HG03378 (cell line): ENCODE results near the gene MMP7.

Experiments used
- ATAC-seq: cut with Tn5 transposase; IDR thresholded peaks from one replicate; pipeline ENCODE4 v1.9.1; 2021; ENCODE audit warnings: mild to moderate bottlenecking, moderate library complexity; ENCODE audit not compliant: unreplicated experiment

Gene MMP7

DNA sequence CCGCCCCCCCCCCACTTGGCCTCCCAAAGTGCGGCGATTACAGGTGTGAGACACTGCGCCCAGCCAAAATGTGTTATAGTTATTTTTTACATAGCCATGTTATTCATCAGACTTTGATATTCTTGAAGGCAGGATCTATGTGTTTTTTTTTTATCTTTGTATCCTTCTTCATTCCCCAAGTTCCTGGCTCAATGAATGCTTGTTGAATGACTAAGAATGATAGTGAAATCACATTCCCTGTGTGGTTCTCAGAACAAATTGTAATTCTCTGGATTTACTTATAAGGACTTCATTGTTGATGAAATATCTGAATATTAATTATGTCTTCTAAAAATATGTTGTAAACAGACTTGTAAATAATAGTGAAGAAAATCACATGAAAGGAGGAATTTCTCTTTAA lies 33.5 kb downstream of the MMP7 start:
- ATAC-seq, result no peak

DNA sequence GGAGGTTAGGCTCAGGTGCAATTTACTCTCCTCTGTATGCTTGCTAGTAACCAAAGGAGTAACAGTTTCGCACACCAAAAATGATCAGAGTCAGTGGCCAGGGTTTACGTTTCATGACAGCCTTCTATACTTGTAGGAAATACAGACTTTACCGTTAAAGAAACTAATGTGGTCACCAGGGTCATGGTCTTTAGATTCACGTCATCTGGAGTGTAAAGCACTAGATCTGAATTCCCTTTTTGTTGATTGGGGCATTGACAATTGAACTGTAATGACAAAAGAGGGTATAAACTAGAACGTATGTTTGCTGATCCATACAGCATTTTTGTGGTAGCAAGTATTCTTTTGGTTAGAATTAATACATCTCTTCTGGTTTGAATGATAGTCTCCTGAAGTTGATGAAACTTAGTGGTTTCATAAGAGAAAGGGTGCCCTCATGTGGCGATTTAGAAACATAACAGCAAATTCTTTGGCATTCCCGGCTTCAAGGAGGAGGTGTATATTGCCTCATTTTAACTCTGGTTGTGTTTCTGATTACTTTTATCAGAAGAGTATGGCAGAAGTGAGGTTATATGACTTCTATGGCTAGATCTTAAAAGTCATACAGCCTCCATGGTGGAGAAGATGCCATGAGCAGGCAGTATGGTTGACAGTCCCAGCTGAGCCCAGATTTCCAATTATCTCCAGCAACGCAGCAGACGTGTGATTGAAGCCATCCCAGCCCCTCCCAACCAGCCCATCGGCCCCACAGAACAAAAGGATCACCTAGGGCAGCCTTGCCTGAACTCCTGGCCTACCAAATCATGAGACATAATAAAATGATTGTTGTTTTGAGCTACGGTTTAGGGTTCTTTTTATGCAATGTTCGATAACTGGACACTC lies 35.1 kb downstream of the MMP7 start:
- ATAC-seq, result peak; percentile 85

DNA sequence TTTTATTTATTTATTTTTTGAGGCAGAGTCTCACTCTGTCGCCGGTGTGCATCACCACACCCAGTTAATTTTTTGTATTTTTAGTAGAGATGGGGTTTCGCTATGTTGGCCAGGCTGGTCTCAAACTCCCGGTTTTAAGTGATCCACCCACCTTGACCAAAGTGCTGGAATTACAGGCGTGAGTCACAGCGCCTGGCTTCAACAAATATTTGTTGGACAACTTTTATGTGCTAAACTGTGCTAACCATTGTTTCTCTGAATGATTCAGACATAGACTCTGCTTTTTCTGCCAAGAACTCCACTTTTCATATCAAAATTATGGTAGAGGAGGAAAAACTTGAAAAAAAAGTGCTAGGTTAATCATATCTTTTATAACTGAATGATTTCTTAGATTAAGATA lies 36.3 kb downstream of the MMP7 start:
- ATAC-seq, result no peak

DNA sequence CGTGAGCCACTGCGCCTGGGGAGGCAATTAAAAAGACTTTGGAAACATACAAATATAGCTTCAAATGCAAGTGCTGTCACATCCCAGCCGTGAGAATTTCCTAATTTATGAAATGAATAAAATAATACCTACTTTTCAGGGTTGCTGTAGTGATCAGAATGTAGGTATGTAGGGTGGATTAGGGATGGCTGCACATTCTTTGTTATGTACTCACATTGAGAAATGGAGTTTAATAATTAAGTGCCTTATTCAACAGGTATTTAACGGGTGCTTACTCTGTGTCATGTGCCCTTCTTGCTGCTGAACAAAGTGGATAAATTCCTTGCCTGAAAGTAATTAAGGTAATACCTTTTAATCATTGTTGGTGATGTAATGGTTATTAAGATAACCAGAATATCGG lies 37.0 kb downstream of the MMP7 start:
- no peak for ATAC-seq

DNA sequence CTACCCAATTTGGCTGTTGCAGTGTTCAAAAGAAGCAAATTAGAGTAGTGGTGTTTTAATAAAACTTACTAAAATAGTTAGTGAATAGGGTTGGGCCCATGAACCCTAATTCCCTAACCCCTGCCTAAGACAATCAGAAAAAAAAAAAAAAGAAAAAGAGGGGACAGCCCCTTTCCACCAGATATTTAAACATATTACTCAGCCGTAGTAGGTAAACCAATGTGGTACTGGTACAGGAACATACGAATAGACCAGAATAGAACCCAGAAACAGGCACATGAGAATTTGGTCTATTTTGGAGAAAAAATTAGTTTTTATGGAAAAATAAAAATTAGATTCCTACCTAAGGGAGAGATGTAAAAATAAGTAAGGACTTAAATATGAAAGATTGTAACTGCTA lies 38.6 kb downstream of the MMP7 start:
- ATAC-seq, result no peak

DNA sequence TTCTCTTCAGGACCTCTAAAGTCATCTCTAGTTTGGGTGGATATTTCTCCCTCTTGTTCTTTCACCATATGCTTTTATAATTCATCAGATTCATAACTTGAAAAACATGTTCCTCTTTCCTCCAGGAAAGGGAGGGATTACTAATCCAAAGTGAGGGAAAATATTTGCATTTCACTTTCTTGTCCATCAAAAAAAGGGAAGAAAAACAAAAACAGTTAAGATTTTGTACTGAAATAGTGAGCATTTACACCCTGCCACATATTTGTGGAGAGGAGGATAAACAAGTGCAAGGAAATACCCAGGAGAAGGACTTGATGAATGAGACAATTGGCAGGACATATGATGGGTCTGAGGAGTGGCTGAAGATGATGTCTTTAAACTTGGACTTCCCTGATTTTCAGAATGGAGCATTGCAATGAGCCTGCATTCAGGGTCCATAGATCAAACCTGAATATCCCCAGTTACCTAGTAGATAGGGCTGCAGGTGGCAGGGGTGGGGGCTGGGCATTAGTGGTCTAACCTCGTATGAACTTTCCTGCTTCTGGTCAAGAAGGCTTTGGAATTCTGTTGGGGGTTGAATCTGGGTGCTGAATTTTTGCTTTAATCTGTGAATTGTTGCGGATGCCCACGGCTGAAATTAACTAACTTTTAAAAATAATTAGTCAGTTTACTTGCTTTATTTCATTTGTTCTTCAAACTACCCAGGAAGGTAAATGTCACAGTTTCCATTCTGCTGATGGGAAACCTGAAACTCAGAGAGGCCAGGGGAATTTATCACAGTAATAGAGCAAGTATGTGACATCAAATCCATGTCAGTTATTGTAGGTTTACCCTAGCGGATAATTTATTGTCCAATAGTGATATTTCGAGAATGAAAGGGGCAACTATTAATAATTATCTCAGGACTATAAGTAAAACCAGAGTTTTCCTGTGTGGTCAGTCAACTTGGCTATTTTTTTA lies 41.1 kb downstream of the MMP7 start:
- peak; percentile 38 for ATAC-seq

DNA sequence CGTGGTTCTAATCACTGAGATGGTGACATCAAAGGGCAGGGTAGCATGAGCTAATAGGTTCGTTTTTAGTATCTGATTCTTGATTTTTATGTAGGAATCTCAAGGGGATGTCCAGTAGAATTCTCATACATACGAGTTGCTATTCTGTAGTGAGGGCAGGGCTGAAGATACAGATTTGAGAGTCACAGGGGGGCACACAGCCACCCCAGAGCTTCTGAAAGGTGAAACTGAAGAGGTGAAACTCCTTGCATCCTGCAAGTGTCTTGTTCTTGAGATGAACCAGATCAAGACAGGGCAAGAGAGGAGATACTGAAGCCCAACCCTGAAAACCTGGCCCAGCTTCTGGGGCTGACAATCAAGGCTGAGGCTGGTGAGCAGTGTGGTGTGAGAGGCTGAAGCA lies 42.3 kb downstream of the MMP7 start:
- ATAC-seq, result peak; percentile 56

DNA sequence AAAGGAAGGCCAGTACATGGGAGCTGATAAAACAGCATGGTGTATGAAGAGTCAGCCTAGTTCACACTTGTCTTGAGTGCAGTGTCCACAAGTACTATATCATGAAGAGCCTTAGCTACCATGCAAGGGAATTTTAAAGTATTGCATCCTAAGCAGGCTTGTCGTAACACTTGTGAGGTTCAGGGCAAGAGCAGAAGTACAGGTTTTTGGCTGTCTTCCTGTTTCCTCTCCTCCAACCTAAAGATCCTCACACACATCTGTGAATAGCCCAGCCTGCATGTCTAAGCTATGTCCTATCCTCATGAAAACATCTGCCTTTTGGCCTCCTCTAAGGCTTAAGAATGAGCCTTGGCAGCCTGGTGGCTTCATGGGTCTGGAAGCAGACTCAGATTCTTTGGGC lies 43.3 kb downstream of the MMP7 start:
- ATAC-seq, result no peak

DNA sequence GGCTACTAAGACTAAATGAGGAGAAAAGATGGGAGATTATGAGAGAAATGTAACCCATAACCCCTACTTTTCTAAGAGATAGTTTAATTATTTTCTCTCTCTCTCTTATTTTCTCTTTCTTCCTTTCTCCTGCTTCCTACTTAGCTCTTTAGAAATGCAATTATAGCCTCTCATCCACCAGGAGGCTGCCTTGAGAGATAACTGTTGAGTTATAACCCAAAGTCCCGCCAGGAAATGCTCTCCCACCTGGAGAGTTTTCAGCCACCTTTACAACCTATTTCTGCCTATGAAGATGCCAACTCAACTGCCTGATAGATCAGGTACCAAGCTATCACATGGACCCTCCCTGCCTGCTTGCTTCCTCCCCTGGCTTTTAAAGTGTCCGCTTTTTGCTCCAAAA lies 44.0 kb downstream of the MMP7 start:
- ATAC-seq, result no peak

DNA sequence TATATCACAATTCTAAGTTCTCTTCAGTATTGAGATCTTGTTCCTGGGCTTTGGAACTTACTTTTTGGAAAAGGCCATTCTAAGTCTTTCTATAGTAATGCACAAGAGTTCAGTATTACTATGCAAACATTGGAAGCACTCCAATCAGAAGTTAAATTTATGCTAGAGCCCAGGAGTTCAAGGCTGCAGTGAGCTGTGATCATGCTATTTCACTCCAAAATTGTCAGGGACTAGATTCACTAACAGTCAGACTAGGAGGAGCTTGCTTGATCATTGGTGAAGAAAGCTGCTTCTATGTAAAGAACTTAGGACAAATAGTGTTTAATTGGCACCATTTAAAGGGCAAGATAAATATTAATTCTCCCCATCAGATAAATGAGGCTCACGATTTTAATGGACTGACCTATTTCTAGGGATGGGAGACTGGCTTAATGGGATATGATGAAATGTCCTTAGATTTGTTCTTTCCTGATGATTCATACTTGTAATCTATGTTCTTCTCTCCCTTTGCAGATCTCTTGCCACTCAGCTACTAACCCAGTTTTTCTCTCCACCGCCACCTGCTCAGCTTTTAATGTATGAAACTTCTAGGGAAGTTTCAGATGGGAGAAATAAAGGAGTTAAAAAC lies 45.3 kb downstream of the MMP7 start:
- ATAC-seq, result no peak

DNA sequence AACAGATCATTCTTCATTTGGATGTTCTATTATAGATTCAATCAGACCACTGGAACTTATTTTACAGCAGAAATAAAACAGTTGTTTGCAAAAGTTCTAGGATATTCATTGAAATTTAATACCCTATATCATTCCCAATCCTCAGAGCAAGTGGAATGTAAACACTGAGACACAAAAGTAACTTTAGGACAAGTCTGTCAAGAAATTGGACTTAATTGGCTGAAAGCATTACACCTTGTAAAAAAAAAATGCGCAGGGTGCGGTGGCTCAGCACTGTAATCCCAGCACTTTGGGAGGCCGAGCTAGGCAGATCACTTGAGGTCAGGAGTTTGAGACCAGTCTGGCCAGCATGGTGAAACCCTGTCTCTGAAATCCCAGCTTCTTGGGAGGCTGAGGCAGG lies 48.1 kb downstream of the MMP7 start:
- ATAC-seq, result no peak

DNA sequence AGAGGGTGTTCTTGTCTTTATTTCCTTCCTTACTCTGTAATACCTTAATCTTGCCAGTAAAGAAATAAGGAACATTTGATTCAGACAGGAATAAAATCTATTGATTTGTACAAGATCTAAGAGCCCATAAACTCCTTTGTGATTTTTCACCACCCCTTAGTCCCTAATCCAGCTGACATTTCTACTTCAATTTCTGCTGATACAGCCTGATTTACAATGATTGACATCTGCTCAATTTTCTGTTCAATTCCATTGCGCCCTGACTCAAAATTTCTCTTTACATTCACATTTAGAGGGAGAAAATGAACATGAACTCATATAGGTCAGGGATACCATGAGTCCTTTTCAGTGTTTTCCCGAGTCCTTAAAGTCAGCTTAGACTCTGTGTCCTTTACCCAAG lies 50.8 kb downstream of the MMP7 start:
- ATAC-seq, result no peak

DNA sequence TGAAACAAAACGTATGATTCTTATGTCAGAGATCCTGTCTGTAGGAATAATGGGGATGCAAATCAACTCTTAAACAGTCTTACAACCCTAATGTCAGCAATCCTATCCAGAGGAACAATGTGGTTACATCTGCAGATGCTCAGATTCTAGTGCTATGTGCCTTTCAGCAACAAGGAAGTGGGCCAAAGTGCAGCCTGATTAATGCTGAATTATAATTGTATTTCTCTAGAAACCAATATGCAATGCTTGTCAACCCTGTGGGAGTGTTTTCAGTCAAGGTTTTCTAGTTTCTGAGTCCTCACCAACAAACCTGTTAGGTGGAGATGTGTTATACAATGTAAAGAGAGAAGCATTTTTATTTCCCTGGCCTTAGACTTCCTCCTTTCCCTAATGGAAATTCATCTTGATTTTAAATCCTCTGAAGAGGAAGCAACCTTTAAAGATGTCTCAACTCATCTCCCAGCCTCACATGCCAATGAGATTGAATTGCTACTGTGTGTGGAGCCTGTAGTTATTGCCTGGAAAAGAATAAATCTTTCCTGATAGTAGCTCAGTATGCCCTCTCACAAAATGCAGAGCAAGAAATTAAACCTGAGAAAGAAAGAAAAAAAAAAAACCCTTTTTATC lies 51.8 kb downstream of the MMP7 start:
- ATAC-seq, result no peak

DNA sequence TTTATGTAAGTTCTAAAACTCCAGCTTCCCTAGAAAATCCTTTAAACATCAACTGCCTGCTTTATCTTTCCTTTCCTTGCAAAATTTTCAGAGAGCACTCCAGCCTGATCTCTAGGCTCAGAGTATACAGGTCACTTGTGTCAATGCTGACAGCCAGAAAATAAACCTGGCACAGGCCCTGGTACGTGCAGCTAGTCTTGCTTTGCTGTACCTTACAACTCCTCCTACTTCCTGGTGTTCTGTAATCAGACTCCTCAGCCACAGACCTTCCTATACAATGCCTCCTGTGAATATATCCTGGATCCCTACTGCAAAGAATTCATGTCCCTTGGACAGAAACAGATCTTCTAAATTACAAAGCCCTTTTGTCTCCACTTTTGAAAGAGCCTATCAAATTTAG lies 53.7 kb downstream of the MMP7 start:
- peak; percentile 41 for ATAC-seq

DNA sequence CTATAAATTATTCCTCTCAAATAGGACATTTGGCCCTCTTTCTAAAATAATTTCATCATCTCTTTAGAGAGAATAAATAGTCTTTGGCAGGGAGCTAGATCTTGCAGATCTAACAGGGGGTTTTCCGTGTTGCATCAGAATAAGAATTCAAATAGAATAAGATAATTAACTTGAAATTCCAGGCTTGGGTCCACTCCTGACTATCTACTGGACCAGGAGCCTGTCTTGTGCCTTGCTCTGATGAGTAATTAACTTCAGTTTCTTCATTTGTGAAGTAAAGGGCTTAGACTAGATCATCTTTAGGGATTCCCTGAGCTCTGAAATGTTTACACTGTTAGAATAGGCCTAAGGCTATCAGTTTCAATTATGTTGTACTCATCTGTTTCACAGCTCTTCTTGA lies 54.5 kb downstream of the MMP7 start:
- ATAC-seq, result no peak

DNA sequence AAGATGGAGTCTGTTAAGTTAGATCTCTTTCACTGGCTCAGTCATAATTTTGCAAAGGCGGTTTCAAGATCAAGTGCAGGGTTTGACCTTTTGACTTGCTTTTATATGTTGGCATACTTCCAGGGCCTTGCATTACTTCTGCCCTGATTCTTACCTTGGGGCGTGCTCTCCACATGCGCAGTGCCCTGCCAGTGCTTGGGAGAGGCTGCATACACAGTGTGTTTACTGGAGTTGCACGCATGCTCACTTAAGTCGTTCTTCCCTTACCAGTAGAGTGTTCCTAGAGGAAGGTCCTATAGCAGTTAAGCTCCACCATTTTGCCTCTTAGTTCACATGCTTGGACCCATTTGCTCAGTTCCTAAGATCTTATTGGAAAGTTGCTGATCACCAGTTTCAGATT lies 57.0 kb downstream of the MMP7 start:
- no peak for ATAC-seq

DNA sequence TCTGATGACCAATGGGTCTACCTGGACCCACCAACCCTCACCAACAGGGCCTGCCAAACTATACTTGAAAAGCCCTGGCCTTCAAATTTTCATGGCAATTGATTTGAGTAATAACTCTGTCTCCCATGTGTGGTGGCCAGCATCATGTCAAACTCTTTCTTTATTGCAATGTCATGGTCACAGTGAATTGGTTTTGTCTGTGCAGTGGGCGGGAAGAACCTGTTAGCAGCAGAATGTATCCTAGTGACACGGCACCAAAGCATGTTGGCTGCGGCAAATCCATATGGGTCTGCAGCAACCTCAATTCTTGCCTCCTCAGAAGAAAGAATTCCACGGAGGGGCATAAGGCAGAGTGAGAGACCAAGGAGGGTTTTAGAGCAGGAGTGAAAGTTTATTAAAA lies 58.4 kb downstream of the MMP7 start:
- no peak for ATAC-seq

DNA sequence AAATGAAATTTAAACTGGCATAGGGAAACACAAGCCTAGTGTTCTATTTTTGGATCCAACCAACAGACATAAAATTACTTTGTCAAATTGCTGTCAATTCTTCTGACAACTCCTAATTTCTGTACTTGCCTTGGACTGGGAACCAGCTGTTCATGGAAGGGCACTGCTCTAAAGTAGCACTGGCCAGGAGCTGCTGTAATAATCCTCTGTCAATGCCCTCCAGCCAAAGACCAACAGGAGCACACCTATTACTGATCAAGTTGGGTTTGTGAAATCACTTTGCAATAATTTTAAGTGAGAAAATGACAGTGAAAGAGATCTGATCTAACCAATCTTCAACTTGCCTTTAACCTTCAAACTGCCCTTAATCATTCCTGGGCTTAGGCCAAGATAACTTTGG lies 59.1 kb downstream of the MMP7 start:
- no peak for ATAC-seq
